SKM-1 treated with dmso at 0.1 percent for 144 hours (cell line): ENCODE measurements around the gene MINAR2.

Experiments
- DNase-seq: peaks from one replicate; lab custom pipeline; 2025; ENCODE audit not compliant: unreplicated experiment; lab: John Stamatoyannopoulos, UW

Gene MINAR2, protein sequence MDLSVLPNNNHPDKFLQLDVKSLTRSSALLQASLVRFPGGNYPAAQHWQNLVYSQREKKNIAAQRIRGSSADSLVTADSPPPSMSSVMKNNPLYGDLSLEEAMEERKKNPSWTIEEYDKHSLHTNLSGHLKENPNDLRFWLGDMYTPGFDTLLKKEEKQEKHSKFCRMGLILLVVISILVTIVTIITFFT

DNA sequence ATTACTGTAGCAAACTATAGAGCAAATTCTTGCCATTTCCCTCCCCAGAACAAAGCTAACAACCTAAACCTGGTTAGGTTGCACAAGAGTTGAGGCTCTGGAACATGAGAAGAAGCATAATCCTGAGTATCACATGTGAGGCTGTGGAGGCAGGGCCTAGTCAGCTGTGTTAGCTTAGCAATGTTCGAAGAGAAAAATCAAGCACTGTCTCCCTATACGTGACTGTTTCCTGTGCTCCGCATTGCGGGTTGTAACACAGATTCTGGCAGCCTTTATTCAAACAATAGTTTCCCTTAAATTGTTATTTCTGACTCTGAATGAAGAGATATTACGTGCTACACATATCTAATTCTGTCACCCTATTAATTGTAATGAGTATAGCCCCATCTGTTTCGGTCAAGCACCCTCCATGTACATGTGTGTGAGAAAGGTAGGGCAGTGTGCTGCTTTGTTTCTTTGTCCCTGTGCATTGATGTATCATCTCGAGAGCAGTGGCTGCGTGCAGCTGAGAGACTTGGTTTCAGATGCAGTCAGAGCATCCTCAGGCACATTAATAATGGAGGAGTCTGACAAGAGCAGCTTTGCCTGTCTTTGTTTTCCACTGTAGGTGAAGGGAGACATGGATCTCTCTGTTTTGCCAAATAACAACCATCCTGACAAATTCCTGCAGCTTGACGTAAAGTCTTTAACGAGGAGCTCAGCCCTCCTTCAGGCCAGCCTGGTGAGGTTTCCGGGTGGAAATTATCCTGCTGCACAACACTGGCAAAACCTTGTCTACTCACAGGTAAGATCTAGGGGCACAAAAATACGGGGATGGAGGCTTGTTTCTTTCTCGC, at the start of gene MINAR2:
Gene MINAR2 (plus strand): TSS at position 523 of the 836 bp plus-strand sequence. CDS start 97 bp downstream, at position 620.
- DNase-seq, result no peak

DNA sequence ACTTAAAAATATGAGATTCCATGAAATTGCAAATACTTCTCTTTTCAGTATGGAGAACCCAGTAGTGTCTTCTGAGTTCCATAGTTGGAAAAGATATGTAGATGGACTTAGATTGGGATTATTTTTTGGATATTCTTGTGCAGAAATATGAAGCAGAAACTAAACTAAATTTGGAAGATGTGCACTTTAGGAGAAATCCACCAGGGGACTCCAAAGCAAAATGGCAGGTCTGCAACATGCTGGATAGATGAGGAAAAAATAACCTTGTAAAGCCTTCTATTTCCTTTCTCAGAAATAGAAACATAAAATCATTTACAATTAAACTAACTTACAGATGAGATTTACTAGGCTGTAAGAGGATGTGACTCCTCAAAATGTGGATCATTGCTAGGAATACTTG, 49.2 kb upstream of the MINAR2 start:
- DNase-seq, result no peak

DNA sequence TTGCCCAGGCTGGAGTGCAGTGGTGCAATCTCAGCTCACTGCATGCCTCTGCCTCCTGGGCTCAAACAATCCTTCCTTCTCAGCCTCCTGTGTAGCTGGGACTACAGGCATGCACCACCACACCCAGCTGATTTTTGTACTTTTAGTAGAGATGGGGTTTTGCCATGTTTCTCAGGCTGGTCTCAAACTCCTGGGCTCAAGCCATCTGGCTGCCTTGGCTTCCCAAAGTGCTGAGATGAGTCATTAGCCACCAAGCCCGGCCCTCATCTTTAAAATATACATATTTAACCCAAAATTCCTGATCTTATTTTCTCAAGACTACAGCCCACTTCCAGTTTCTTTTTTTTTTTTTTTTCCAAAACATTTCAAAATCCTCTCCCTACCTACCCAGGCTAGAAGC, 31.7 kb upstream of the MINAR2 start:
- no peak for DNase-seq

DNA sequence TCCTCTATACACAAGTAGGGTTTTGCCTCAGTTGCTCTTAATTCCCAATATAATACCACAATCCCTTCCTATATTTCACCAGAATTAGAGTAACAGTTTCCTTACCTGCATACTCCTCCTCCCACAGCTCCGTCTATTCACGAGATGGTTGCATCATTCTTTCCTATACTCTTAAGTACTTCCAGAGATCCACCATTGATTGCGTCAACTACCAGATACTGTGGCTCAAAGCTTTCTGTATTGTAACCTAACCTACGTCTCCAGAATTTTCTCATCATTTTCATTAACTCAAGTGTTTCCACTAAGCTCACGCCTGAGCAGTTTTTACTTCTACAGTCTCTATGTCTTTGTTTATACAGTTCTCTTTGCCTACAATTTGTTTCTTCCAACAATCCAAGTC, 31.2 kb upstream of the MINAR2 start:
- DNase-seq, result no peak

DNA sequence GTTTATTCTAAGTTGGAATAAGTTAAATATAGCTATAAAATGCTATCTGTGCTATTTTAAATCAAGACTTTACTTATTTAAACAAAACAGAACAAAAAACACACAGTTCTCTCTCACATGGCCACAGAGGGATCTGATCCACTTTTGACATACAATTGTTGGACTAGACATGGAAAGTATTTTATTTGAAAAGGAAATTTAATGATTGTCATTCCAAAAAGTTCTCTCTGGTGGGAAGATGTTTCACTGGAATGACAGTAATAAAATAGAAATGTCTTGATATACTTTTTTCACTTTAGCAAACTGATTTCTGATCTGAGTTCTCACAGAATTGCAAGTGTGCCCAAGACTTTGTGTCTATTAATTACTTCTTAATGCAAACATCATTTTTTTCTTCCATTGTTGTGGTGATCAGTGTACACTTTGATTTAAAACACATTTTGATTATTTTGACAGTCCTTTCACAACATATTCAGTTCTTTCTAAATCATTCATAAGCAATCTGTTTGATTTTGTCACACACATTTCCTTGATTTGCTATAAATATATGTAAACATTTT, 30.1 kb upstream of the MINAR2 start:
- no peak for DNase-seq

DNA sequence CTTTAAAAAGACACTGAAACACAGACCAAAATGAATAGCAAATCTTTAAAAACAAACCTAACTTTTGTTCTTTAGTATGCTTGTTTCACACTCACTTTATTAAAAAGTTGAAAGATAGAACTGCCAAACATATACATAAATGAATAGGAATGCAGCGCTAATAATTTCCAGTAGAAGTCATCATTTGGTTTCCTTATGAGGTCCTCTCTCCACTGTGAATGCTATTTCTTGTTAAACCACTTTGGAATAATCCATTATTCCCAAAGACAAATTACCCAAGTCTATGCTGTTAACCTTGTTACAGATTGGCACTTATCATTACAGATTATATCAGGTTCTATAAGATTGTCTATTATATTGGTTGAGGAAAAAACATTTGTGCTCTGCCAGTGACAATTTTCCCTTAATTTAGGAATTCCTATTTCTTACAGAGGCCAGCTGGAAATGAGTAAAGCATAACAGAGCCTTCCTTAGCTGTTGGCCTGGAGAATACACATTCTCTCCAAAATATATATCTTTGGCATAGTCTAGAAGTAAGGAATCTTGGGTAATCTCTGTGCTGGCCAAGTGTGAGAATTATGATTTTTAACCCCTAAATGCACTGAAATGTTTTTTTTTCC, 29.3 kb upstream of the MINAR2 start:
- DNase-seq, result no peak

DNA sequence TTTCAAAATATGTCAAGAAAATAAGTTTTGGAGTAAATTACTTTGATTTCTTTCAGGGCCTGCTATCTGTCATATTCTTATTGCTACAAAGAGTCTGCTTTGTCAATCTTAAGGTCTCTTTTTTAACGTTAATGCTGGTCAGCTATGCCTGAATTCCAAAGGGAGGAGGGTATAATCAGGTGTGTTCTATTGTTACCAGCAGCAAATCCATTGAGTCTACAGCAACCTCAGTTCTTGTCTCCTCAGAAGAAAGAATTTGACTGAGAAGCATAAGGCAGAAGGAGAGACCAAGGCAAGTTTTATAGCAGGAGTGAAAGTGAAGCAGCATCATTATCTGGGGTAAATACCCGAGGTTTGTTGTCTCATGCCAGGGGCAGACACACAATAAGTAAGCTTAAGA, 23.7 kb upstream of the MINAR2 start:
- DNase-seq, result no peak

DNA sequence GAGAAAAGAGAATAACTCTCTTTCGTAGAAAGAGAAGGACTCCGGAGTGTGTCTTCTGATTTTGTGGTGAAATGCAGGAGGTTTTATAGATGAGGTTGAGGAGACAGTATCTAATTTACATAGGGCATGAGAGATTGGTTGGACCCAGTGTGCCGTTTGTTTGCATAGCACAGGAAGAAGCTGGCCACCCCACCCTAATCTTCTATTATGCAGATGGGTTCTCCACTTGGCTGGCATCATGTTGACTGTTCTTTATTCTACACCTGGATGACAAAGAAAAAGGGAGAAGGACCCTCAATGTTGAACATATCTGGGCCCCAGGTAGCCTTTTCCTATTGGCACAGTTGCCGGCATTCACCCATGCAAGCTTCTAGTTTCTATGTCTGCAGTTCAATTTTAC, 23.2 kb upstream of the MINAR2 start:
- DNase-seq, result no peak

DNA sequence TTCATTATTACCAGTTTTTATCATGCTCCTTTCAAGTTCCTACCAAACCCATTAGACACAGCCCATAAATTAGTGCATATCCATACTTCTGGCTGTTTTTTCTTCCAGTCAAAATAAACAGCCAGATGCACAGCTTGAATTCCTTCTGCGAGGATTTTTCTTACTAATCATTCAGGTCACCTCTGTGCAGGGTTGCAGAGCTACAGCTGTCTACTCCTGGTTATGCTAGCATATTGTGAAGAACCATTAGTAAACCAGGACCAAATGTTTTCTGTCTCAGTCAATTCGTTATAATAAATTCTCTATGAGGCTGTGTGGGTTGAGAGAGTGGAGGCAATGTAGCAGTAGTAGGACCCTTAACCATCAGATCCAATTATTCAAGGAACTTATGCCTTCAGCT, 8.1 kb upstream of the MINAR2 start:
- no peak for DNase-seq

DNA sequence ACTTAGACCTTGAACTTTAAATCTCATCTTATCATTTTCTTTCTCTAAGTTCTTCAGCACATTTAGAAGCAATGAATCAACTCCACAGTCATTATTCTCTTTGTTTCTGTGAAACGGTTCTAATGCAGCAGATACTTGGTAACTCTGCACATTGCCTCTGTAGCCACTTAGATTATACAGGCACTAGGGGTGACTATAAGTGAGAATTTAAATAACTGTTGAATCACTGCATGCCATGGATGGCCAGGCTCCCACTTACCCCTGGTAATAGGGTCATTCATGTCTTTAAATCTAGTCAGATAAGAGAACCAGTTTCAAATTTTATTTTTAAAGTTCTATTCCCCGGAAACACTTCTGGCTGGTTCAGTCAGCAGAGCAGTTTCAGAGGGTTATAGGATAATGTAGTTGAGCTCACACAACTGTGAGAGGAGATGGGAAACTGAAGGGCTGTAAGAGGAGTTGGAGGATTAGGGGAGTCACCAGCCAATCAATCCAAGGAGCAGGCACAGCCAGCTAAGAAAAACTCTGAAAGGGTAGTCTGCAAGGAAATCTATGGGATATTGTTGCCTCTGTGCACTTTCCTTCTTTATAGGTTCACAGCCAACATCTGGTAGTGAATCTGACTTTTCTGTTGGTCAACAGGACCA, 4.2 kb upstream of the MINAR2 start:
- DNase-seq, result no peak

DNA sequence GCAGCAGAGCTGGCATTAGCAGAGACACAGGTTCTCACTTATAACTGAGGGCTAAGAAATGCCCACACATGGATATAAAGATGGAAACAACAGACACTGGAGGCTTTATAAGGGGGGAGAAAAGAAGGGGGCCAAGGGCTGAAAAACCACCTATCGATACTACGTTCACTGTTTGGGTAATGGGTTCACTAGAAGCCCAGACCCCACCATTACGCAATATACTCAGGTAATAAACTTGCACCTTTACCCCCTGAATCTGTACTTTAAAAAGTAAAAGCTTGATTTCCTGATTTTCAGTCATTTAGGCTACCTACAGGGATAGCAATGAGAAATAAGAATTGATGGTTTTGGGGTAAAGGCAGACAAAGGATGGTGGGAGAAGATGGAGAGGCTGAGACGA, 1.9 kb upstream of the MINAR2 start:
- DNase-seq, result no peak

DNA sequence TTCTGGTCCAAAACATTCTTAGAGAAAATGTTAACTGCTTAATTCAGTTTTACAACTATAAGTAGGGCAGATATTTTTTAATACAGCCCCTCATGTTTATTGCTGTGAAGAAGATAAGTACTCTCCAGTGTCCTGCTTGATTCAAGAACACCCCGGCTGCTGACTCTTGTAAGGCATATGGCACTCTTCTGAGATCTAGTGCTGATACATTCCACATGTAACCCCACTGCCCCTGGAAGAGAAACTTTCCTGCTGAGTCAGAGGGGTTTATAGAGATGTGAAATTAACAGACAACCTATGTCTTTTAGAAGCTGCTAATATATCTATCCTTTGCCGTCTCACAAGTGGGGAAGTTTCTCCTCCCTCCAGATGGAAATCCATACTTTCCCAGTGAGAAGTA, 1.0 kb upstream of the MINAR2 start:
- DNase-seq, result no peak

DNA sequence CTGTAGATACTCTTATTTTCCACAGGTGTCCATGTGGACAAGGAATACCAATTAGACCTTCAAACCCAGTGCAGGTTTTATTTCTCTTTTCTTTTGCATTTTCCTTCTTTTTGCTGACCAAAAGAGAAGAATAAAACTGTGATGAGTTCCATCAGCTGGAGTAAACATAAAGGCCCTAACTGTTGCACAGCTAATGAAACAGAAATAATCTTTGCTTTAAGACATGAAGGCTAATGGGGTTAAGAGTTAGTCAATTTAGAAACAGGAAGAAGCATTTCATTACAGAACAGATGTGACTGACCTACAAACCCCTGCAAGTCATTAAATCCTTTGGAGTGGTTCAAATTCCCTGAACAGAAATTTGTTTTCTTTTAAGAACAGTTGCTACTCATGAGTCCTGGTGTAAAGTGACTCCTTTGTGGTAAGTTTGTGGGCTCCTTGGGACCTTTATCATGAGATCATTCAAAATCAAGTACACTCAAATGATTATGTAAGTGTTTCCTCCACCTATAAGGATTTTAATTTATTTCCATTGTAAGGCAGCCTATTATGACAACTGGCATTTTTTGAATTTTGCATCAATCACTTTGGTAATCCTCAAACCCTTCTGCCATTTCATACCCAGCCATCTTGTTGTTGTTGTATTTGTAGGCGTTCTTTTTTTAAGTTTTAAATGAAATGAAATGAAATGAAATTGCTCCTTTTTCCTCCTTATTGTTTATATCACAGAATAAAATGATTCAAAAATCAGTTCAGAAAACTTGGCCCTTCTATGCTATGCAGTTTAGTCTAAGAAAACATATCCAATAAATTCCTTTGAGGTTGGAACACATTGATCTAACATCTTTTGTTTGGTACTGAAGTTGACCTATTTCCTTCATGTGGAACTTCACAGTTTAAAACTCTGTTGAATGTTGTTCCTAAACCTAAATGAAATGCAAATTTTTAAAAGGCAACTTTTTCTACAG, 1.3 kb downstream of the MINAR2 start:
- DNase-seq, result no peak

DNA sequence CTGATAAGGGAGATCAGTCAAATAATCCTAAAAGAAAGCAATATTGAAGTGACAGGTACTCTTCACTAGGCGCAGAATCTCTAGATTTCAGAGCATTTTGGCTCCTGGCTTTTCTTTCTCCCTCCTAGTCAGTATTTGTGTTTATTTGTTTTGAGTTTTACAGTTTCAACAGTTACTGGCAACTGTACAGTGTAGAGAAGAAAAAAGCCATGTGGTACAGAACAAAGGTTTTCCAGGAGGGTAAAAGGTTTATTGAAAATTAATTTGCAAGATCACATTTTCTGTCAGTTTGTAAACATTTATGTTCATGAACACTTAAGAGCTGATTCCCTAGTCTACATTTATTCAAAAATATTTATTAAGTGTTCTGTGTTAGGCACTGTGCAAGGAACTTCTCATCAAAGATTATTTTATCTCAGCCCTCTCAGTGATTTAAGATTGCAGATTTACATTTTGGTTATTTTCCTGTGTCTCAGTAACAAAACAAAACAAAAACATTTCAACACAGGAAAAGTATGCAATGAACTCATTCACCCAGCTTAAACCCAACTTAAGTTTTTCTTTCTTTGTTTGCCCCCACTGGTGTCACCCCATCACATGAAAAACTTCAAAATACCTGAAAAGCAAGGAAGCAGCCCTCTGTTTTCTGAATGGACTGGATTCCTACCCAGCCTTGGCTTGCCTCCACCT, 12.9 kb downstream of the MINAR2 start:
- no peak for DNase-seq

DNA sequence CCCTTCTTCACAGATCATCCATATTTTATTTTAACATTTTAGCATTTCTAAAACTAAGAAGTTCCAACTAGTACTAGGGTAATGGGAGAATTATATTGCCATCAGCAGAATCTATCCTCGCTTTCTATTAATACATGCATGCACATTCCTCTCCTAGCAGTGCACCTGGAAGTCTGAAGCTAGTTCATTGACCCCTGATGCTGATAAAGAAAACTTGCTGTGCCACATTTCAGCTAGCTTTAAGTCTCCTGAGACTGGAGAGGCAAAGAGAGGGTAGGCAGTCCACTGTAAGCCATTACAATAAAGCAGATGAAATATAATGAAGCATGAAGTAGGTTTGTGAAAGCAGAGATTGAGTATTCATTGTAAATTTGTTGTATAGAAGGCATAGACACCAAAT, 15.8 kb downstream of the MINAR2 start:
- no peak for DNase-seq

DNA sequence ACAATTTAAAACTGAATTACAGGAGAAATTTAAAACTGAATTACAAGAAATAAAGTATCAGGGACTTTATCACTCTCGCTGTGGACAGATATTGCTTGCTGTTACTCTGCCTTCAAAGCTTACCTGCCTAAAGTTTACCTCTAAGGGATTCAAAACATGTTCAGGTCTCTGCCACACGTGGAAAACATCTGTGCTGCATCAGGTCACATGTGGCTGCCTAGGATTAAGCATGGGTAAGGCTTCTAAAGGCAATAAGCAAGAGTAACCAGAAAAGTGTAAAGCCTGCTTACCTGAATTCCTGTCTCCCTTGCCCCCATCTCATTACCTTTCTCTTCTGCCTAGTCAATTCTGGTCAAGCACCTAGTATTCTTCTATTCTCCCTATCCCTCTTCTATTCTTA, 18.9 kb downstream of the MINAR2 start:
- DNase-seq, result no peak

DNA sequence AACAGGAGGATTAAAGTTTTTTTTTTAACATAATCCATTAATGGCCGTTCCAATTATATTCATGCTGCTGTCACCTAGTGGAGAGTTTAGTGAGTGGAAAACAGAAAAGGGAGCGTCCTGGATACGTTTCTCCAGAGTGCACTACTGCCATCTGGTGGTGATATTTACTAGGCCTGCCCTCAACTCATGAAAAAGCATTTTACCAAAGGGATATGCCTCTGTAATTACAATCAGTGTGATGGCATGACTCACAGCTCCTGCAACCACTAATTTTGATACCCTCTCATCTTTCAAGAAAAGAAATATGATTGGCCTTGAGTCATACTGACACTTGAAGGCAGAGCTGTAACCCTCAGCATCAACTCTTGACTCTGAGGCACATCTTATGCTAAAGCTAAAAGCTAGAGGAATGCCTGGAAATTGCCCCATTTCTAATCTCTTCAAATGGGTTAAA, 20.1 kb downstream of the MINAR2 start:
- DNase-seq, result peak; percentile 84

DNA sequence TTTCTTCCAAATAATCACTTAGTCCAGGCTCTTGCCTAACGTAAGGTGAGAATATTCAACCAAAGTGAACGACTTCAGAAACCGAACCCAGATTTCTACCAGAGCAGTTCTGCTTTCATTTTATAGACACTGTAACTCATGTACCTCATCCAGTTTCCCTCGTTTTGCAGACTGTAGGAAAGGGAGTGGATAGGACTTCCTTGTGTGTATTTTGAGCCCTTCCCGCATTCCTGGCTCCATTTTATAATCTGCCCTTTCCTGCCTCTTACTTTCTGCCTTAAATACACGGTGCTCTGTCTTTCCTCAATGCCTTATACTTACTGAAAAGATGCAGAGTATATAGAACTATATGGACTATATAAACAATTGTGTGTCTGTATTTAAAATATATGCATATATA, 20.8 kb downstream of the MINAR2 start:
- DNase-seq, result no peak

DNA sequence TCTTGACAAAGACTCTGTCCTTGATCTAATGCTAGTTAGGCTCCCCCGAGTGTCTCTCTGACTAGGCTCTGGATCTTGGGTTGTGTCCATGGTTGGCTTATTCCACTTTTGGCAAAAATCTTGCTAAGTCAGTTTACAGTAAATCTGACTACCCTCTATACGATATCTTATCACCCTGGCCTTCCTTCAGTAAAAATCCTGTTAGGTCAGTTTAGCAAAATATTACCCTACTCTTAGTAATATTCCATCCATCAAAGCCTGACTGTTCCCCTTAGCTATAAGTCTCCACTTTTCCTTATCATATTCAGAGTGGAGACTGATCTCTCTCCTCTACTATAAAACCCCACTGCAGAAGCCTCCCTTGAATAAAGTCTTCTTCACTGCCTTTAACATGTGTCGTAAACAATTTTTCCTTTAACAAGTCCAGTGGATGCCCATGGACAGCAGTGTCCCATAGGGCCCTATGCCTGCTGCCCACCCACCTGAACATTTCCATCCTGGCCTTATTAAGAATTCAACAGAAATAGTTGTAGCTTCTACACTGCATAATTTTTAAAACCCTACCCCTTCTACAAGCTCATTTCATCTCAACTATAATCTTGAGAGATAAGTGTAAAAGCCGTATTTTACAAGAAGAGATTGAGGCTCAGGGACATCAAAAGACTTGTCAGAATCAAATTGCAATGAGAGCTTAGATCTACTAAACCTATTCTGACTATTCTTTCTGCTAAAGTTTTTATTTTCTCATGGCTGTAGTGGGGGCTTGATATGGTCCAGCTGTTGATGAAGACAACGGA, 22.3 kb downstream of the MINAR2 start:
- DNase-seq, result no peak
